SK-N-SH treated with all-trans-retinoic acid at 6 μM for 48 hours (cell line): Measurements from ENCODE around the gene IQSEC1.

Experiments used
- ATAC-seq: fragments of 200-7000 bp; cut with Tn5 transposase; 3 replicates; pipeline ENCODE4 v1.9.1; 2020; ENCODE audit warnings: mild to moderate bottlenecking, moderate library complexity
- ARNTL ChIP-seq: fragments of 450-650 bp; formaldehyde crosslinking; IDR thresholded peaks from 2 replicates; pipeline ENCODE4 v1.5.0; 2020; ENCODE audit warnings: low read depth, mild to moderate bottlenecking, moderate library complexity, borderline replicate concordance
- CSDC2 ChIP-seq: fragments of 250-450 bp; sonication (Bioruptor Pico); IDR thresholded peaks from 2 replicates; pipeline ENCODE4 v1.5.0; 2020; ENCODE audit warnings: mild to moderate bottlenecking, moderate library complexity
- CSRNP3 ChIP-seq: fragments of 250-450 bp; sonication (Bioruptor Pico); IDR thresholded peaks from 2 replicates; pipeline ENCODE4 v1.5.1; 2021; ENCODE audit warnings: mild to moderate bottlenecking, moderate library complexity
- ESRRG ChIP-seq: fragments of 250-450 bp; sonication (Bioruptor Pico); IDR thresholded peaks from 2 replicates; pipeline ENCODE4 v1.6.1; 2021; ENCODE audit warnings: mild to moderate bottlenecking
- GLIS3 ChIP-seq: fragments of 250-450 bp; sonication (Bioruptor Pico); IDR thresholded peaks from 2 replicates; pipeline ENCODE4 v1.5.0; 2020; ENCODE audit warnings: mild to moderate bottlenecking, moderate library complexity
- OSR1 ChIP-seq: fragments of 250-450 bp; sonication (Bioruptor Pico); IDR thresholded peaks from 2 replicates; pipeline ENCODE4 v1.8.0; 2022; ENCODE audit warnings: moderate library complexity, mild to moderate bottlenecking, inconsistent platforms
- PATZ1 ChIP-seq: fragments of 250-450 bp; sonication (Bioruptor Pico); IDR thresholded peaks from 2 replicates; pipeline ENCODE4 v1.8.0; 2020; ENCODE audit warnings: mild to moderate bottlenecking, moderate library complexity, borderline replicate concordance
- POU6F1 ChIP-seq: fragments of 250-450 bp; sonication (Bioruptor Pico); IDR thresholded peaks from 2 replicates; pipeline ENCODE4 v1.8.0; 2021; ENCODE audit warnings: low read depth, mild to moderate bottlenecking, moderate library complexity, borderline replicate concordance
- PPARA ChIP-seq: fragments of 250-450 bp; sonication (Bioruptor Pico); IDR thresholded peaks from 2 replicates; pipeline ENCODE4 v1.5.0; 2020; ENCODE audit warnings: mild to moderate bottlenecking, borderline replicate concordance
- RARB ChIP-seq: fragments of 250-450 bp; sonication (Bioruptor Pico); IDR thresholded peaks from 2 replicates; pipeline ENCODE4 v1.8.0; 2021; ENCODE audit warnings: mild to moderate bottlenecking, moderate library complexity
- SNAI2 ChIP-seq: fragments of 250-450 bp; sonication (Bioruptor Pico); IDR thresholded peaks from 2 replicates; pipeline ENCODE4 v1.5.0; 2020; ENCODE audit warnings: mild to moderate bottlenecking, moderate library complexity
- TCF4 ChIP-seq: fragments of 250-450 bp; sonication (Bioruptor Pico); IDR thresholded peaks from 2 replicates; pipeline ENCODE4 v1.8.0; 2021; ENCODE audit warnings: mild to moderate bottlenecking, moderate library complexity, borderline replicate concordance
- TOX ChIP-seq: fragments of 250-450 bp; sonication (Bioruptor Pico); IDR thresholded peaks from 2 replicates; pipeline ENCODE4 v1.8.0; 2021; ENCODE audit warnings: mild to moderate bottlenecking, moderate library complexity, borderline replicate concordance
- TSHZ2 ChIP-seq: fragments of 250-450 bp; sonication (Bioruptor Pico); IDR thresholded peaks from 2 replicates; pipeline ENCODE4 v1.5.0; 2020; ENCODE audit warnings: mild to moderate bottlenecking, moderate library complexity
- ZC3H10 ChIP-seq: fragments of 250-450 bp; sonication (Bioruptor Pico); IDR thresholded peaks from 2 replicates; pipeline ENCODE4 v1.5.1; 2021; ENCODE audit warnings: mild to moderate bottlenecking, moderate library complexity
- ZFP30 ChIP-seq: fragments of 450-650 bp; formaldehyde crosslinking; IDR thresholded peaks from 2 replicates; pipeline ENCODE4 v1.5.0; 2022; ENCODE audit warnings: mild to moderate bottlenecking, moderate library complexity
- ZNF565 ChIP-seq: fragments of 450-650 bp; formaldehyde crosslinking; conservative IDR thresholded peaks from 2 replicates; pipeline ENCODE4 v1.5.0; 2020; ENCODE audit warnings: low read depth, mild to moderate bottlenecking, moderate library complexity
- ZNF70 ChIP-seq: fragments of 450-650 bp; formaldehyde crosslinking; IDR thresholded peaks from 2 replicates; pipeline ENCODE4 v1.5.0; 2020; ENCODE audit warnings: mild to moderate bottlenecking, moderate library complexity
- ZNF8 ChIP-seq: fragments of 450-650 bp; formaldehyde crosslinking; IDR thresholded peaks from 2 replicates; pipeline ENCODE4 v1.5.0; 2020; ENCODE audit warnings: mild to moderate bottlenecking, moderate library complexity

The IQSEC1 gene

GRCh38 chr3:13071695-13072094 is 1.5 kb downstream of the IQSEC1 start:
- no peak for ATAC-seq
- TF ChIP-seq GLIS3 (CRISPR knock-in tag) (no peak), ZFP30 (no peak), ZNF70 (CRISPR knock-in tag) (no peak), TSHZ2 (no peak), CSDC2 (CRISPR knock-in tag) (no peak), TOX (CRISPR knock-in tag) (no peak), CSRNP3 (CRISPR knock-in tag) (no peak), PATZ1 (CRISPR knock-in tag) (no peak)

GRCh38 chr3:13070391-13071070 is 2.7 kb downstream of the IQSEC1 start:
- no peak for ATAC-seq
- TF ChIP-seq PATZ1 (CRISPR knock-in tag) (no peak), CSDC2 (CRISPR knock-in tag) (no peak), SNAI2 (CRISPR knock-in tag) (no peak), TCF4 (CRISPR knock-in tag) (no peak), RARB (no peak), ZC3H10 (CRISPR knock-in tag) (no peak), TSHZ2 (no peak), PPARA (no peak), ZNF565 (CRISPR knock-in tag) (no peak), CSRNP3 (CRISPR knock-in tag) (no peak), TOX (CRISPR knock-in tag) (no peak), POU6F1 (no peak), OSR1 (CRISPR knock-in tag) (no peak), ARNTL (CRISPR knock-in tag) (no peak), ZNF70 (CRISPR knock-in tag) (no peak), ESRRG (no peak), ZNF8 (CRISPR knock-in tag) (no peak)
